Skeletal muscle tissue (tissue), 4 donors: ENCODE results near the gene IL1RAP. TPM values are rescaled to one million over a fixed set of nuclear protein-coding genes. Genes with fewer than 3 reads are reported as not detected.
A peak's percentile ranks its signal among the peaks of the same experiment; 100 is the strongest.

Experiments
- H3K27ac ChIP-seq: one replicate; pipeline ENCODE4 v1.7.0; 2013; ENCODE audit warnings: mild to moderate bottlenecking, low read depth, low read length, inconsistent platforms
- H3K27me3 ChIP-seq, 3 donors: one replicate each; pipeline ENCODE4 v1.7.0; 2013; ENCODE audit warnings: low read length in 3 of 3; ENCODE audit not compliant: control insufficient read depth in 3 of 3, insufficient read depth in 3 of 3
- H3K36me3 ChIP-seq, 3 donors: one replicate each; pipeline ENCODE4 v1.7.0; 2013; ENCODE audit warnings: low read length in 3 of 3; ENCODE audit not compliant: control insufficient read depth in 3 of 3, insufficient read depth in 3 of 3
- H3K4me1 ChIP-seq, 3 donors: one replicate each; pipeline ENCODE4 v1.7.0; 2013; ENCODE audit warnings: low read length in 3 of 3, mild to moderate bottlenecking in 3 of 3; ENCODE audit not compliant: control insufficient read depth in 3 of 3, insufficient read depth in 3 of 3
- H3K4me3 ChIP-seq, 3 donors: one replicate each; pipeline ENCODE4 v1.7.0; 2013; ENCODE audit warnings: low read length in 3 of 3
- H3K9ac ChIP-seq, 3 donors: one replicate each; pipeline ENCODE4 v1.7.0; 2013; ENCODE audit warnings: low read length in 3 of 3, mild to moderate bottlenecking in 3 of 3, moderate library complexity in 2 of 3, low read depth in 1 of 3
- H3K9me3 ChIP-seq, 3 donors: one replicate each; pipeline ENCODE4 v1.7.0; 2013; ENCODE audit warnings: low read length in 3 of 3; ENCODE audit not compliant: control insufficient read depth in 3 of 3
- total RNA-seq: library from RNA; depleted of rRNA; stranded (reverse); fragments of >200 nt; gene quantifications from one replicate; pipeline ENCODE4 v1.2.3, GENCODE V29; 2014
- donor health status: Osteomylitis.

The IL1RAP gene
- total RNA-seq, 1 donor from 2014 or later, result 10.4 TPM

DNA sequence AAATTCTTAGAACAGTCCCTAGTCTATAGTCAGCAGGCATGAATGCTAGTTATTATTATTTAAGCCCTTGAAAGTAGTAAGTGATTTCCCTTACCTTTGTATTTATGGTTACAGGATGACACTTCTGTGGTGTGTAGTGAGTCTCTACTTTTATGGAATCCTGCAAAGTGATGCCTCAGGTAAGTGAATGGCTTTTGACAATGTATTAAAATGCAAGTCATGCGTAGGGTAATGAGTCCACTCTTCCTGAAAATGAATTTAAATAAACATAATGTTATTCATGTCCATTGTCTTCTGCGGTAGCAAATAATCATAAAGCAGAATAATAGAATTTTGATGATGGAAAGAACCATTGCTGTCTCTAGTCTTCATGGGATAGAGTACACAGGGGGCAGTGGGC lies 50.3 kb downstream of the IL1RAP start:
- Histone ChIP-seq H3K36me3 (no peaks in the 10 kb centered on the region), H3K27me3 (no peaks in the 10 kb centered on the region), H3K4me1 (peaks cover 0 to 5% (median 5%) of the 10 kb centered on the region in 3 donors), H3K4me3 (no peak overlapping the region), H3K27ac (no peak overlapping the region), H3K9ac (no peak overlapping the region), H3K9me3 (no peaks in the 10 kb centered on the region)

DNA sequence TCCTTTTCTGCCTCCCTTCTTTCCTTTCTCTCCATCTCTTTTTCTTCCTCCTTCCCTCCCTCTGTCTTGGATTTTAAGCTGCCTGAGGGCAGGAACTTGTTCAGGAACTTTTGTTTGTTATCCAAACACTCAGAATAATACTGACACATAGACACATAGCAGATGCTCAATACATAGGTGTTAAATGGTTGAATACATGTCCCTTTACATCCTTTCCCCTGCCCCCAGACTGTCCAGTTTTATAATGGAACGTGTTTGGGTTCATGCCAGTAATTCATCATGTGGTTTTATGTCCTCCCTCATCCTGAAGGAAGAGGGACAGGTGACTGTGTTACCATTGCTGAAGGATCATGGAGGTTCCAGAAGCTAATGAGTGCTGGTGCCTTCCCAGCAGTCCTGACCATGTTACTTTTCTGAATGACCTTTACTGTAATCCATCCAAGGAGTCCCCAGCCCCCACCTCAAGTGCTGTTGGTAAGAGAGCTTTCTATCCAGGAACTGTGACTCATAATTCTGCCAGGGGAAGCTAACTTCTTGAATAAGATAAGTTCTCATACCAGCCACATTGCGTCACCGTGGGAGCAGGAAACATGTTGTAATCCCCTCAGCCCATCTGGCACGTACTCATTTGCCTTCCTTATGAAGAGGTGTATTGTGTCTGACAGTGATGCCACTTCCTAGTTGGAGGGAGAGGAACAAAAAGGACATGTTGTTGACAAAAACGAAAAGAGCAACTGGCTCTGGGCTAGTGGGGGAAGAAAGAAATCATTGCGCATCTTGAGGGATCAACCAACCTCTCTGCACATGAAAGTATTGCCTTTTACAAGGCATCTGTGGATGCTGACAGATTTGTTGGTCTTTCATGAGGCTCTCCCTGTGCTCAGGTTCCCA lies 52.4 kb downstream of the IL1RAP start:
- Histone ChIP-seq H3K27ac (peak overlapping the region; percentile 55), H3K9ac (no peak overlapping the region), H3K9me3 (no peaks in the 10 kb centered on the region)

DNA sequence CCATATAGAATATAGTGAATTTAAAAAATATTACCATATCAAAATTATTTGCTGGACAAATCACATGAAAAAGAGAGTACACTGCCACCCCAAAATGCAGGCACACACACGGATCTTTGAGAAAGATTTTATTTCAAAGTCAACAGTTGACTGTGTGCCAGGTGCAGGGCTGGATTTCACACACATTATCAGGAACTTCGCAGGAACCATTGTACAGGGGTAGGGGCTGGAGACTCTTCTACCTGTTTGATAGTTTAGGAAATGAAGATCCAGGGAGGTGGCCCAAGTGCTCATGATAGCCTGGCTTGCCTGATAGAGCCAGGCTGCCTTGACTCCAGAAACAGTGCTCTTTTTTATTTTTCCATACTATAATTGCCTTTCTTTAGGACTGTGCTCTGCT lies 54.2 kb downstream of the IL1RAP start:
- H3K27me3 ChIP-seq, result no peaks in the 10 kb centered on the region
- no peaks in the 10 kb centered on the region for H3K36me3 ChIP-seq
- H3K4me3 ChIP-seq, result no peak overlapping the region
- H3K4me1 ChIP-seq, result peaks cover 0 to 5% (median 5%) of the 10 kb centered on the region in 3 donors
- H3K9ac ChIP-seq, result no peak overlapping the region
- H3K9me3 ChIP-seq, result no peaks in the 10 kb centered on the region
- no peak overlapping the region for H3K27ac ChIP-seq

More for the DNA sequence above, 52.4 kb downstream of the IL1RAP start:
- Histone ChIP-seq H3K4me1 (peaks cover 0 to 5% (median 5%) of the 10 kb centered on the region in 3 donors), H3K36me3 (no peaks in the 10 kb centered on the region), H3K27me3 (no peaks in the 10 kb centered on the region), H3K4me3 (peak overlapping the region in 1 of 3 donors; percentile 3)

DNA sequence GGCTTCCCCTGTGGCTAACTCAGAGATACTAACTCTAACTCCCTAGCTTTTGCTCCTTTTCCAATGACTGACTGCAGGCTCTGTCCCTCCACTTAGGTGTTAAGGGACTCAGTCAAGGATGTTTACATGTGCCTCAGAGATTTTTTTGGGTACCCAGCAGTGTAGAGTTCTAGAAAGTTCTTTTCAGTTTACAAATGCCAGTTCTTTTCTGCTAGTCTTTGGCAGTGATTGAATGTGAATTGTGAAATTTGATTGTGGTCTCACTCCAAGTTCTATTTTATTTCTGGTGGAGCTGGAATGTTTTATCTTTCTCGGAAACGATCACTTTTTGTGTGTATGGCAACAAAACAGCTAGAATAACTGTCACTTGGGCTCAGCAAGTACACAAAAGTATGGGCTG lies 60.6 kb downstream of the IL1RAP start:
- H3K4me3 ChIP-seq, result no peak overlapping the region
- no peak overlapping the region for H3K9ac ChIP-seq
- no peaks in the 10 kb centered on the region for H3K27me3 ChIP-seq
- no peak overlapping the region for H3K27ac ChIP-seq
- no peaks in the 10 kb centered on the region for H3K9me3 ChIP-seq
- peaks cover 0 to 3% (median 0%) of the 10 kb centered on the region in 3 donors for H3K4me1 ChIP-seq
- no peaks in the 10 kb centered on the region for H3K36me3 ChIP-seq

DNA sequence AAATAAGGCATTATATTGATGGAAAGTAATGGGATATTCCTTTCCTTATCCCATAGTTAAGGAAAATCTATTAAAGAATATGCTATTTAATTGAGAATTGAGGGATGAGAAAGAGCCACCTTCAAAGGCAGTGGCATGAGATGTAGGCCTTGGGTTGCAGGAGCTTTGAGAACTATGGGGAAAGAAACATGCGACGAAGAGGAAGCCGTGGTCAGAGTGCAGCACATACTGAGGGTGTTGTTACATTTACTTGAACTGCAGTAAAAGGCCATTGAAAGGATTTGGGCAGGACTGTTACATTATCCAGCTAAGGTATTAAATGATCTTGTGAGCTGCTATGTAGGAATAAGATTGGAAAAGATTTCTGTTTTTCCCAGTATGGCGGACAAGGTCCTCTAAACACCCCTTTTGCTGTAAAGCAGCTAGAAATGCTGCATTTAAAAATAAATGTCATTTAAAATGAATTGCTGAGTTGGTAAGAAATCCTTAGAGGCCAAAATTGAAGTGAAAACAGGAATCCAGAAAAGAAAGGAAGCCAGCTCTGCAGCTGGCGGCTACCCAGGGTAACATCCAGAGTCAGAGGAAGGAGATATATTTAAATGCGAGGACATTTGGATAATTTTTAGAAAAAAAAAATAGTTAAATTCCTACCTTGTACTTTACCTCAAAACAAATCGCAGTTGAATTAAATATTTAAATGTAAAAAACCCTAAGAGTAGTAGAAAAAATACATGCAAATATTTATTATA lies 61.7 kb downstream of the IL1RAP start:
- no peak overlapping the region for H3K27ac ChIP-seq
- no peak overlapping the region for H3K4me3 ChIP-seq
- no peaks in the 10 kb centered on the region for H3K36me3 ChIP-seq
- peaks cover 0 to 3% (median 0%) of the 10 kb centered on the region in 3 donors for H3K4me1 ChIP-seq
- no peaks in the 10 kb centered on the region for H3K27me3 ChIP-seq
- no peak overlapping the region for H3K9ac ChIP-seq
- H3K9me3 ChIP-seq, result no peaks in the 10 kb centered on the region

DNA sequence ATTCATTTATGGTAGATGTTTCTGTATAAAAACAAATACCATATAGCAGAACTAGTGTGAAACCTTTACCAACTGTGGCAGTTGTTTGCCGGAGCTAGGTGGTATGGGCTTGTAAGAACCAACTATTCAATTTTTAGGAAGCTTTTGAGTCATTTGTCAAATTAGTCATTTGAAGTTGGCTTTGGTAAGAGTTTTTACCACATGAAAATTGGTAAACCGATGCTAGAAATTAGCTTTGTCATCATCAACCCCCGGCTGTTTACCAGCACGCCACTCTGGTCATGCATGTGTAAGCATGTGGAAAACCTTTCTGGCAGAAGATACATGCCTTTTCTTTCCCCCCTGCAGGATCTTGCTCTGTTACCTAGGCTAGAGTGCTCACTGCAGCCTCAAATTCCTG lies 63.3 kb downstream of the IL1RAP start:
- Histone ChIP-seq H3K9me3 (no peaks in the 10 kb centered on the region), H3K27me3 (no peaks in the 10 kb centered on the region), H3K36me3 (no peaks in the 10 kb centered on the region), H3K9ac (no peak overlapping the region), H3K27ac (no peak overlapping the region), H3K4me1 (peaks cover 0 to 3% (median 0%) of the 10 kb centered on the region in 3 donors), H3K4me3 (no peak overlapping the region)

DNA sequence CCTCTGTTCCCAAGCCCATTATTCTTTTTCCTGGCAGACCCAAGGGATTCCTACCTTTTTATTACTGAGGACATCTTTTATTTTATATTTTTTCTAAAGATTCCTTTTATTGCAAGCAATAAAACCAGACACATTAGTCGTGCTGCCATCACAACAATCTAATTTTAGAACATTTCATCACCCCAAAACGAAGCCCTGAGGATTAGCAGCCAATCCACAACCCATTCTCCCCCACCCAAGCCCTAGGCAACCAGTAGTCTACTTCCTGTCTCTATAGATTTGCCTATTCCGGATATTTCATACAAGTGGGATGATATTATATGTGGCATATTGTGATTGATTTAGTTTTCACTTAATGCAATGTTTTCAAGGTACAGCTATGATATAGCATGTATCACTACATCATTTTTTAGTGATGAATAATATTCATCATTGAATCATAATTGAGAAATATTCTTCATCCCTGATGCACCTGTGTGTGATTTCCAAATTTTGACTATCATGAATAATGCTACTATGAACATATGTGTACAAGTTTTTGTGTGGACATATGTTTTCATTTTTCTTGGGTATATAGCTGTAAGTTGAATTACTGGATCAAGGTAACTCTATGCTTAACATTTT lies 65.7 kb downstream of the IL1RAP start:
- H3K4me1 ChIP-seq, result peaks cover 0 to 3% (median 0%) of the 10 kb centered on the region in 3 donors
- H3K9me3 ChIP-seq, result no peaks in the 10 kb centered on the region
- H3K27me3 ChIP-seq, result no peaks in the 10 kb centered on the region
- H3K4me3 ChIP-seq, result no peak overlapping the region
- no peak overlapping the region for H3K27ac ChIP-seq
- no peak overlapping the region for H3K9ac ChIP-seq
- no peaks in the 10 kb centered on the region for H3K36me3 ChIP-seq

DNA sequence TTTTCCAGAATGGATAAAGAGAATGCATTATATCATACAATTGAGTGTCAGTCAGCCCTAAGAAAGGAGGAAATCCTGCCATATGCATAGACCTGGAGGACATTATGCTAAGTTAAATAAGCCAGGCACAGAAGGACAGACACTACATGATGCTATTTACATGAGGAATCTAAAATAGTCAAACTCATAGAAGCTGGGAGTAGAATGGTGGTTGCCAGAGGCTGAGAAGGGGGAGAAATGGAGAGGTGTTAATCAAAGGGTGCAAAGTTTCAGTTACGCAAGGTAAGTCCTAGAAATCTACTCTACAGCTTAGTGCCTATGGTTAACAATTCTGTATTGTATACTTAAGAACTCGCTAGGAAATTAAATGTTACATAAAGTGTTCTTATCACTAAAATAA lies 66.5 kb downstream of the IL1RAP start:
- Histone ChIP-seq H3K27ac (no peak overlapping the region), H3K4me1 (peaks cover 0 to 2% (median 0%) of the 10 kb centered on the region in 3 donors), H3K9me3 (no peaks in the 10 kb centered on the region), H3K36me3 (no peaks in the 10 kb centered on the region), H3K9ac (no peak overlapping the region), H3K27me3 (no peaks in the 10 kb centered on the region), H3K4me3 (no peak overlapping the region)

DNA sequence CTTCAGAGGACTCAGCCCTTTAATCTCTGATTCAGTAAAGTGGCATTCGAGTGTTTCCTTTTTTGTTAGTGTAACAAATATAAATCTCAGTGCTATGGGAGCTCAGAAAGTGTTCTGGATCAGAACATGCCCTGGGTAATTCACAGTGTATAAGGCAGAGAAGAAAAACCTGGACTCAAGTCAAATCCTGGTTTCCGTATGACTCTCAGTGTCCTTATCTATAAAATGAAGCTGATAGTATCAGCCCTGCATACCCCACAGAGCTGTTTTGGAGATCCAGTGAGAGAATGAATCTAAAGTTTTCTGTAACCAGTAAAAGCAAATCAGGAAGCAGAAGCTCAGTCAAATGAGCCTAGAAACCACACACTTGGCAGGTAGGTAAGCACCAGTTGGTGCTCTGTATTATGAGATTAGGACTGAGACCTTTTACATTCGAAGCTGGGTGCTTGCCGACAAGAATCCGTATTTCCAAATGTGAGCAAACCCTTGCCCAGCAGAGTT lies 67.2 kb downstream of the IL1RAP start:
- no peaks in the 10 kb centered on the region for H3K36me3 ChIP-seq
- no peak overlapping the region for H3K9ac ChIP-seq
- no peak overlapping the region for H3K27ac ChIP-seq
- H3K4me1 ChIP-seq, result peaks cover 0 to 5% (median 0%) of the 10 kb centered on the region in 3 donors
- H3K4me3 ChIP-seq, result no peak overlapping the region
- H3K9me3 ChIP-seq, result no peaks in the 10 kb centered on the region
- no peaks in the 10 kb centered on the region for H3K27me3 ChIP-seq
